Measurements from ENCODE around the gene TAPBPL.
A peak's percentile ranks its signal among the peaks of the same experiment; 100 is the strongest.
"Not testable (repeated sequence)": the region's sequence is repeated elsewhere in the genome, so short reads cannot be mapped to it uniquely, and the experiment has no call there.

Gene TAPBPL, protein sequence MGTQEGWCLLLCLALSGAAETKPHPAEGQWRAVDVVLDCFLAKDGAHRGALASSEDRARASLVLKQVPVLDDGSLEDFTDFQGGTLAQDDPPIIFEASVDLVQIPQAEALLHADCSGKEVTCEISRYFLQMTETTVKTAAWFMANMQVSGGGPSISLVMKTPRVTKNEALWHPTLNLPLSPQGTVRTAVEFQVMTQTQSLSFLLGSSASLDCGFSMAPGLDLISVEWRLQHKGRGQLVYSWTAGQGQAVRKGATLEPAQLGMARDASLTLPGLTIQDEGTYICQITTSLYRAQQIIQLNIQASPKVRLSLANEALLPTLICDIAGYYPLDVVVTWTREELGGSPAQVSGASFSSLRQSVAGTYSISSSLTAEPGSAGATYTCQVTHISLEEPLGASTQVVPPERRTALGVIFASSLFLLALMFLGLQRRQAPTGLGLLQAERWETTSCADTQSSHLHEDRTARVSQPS

GRCh38 chr12:6451348-6452244 is at the start of gene TAPBPL:
Gene TAPBPL, plus strand, starts transcription at chr12:6452042. Its CDS starts 207 bp downstream, at chr12:6452249.
- peak; percentile 78 for DNase-seq (ENCODE audit: low read depth)

DNA sequence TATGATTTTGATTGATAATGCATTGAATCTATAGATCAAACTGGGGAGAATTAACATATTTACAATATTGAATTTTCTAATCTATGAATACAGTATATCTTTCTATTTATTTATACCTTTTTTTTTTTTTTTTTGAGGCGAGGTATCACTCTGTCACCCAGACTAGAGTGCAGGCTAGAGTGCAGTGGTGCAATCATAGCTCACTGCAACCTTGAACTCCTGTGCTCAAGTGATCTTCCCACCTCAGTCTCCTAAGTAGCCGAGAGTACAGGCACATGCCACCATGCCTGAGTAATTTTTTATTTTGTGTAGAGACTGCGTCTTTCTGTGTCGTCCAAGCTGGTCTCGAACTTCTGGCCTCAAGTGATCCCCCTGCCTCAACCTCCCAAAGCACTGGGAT is 47.5 kb upstream of the TAPBPL start:
- no peak for DNase-seq (ENCODE audit: low read depth)

GRCh38 chr12:6405963-6406362 is 45.9 kb upstream of the TAPBPL start:
- DNase-seq (ENCODE audit: low read depth) = no peak

GRCh38 chr12:6407236-6407954 is 44.4 kb upstream of the TAPBPL start:
- no peak for DNase-seq (ENCODE audit: low read depth)

GRCh38 chr12:6416596-6416995 is 35.2 kb upstream of the TAPBPL start:
- no peak for DNase-seq (ENCODE audit: low read depth)

GRCh38 chr12:6418796-6419195 is 33.0 kb upstream of the TAPBPL start:
- DNase-seq (ENCODE audit: low read depth) = no peak

GRCh38 chr12:6420364-6420763 is 31.5 kb upstream of the TAPBPL start:
- no peak for DNase-seq (ENCODE audit: low read depth)

DNA sequence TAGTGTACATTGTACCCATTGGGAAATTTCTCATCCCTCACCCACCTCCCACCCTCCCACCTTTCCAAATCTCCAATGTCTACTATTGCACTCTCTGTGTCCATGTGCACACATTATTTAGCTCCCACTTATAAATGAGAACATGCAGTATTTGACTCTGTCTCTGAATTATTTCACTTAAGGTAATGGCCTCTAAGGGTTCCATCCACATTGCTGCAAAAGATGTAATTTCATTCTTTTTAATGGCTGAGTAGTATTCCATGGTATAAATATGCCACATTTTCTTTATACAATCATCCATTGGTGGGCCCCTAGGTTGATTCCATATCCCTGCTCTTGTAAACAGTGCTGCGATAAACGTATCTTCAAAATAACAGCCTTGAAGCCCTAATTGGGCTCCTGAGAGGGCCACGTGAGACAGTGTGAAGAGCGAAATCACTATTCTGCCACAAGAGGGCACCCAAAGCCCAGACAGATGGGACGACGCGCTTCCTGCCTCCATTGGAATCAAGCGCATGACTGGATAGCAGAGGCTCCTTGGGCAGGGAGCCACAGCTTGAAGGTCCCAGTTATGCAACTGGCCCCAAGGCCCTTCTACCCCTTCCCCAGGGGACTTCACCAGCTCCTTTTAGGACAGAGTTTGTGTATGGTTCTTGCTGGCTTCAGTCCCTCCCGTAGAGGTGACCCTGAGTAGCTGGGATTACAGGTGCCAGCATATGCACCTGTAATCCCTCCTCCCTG is 28.4 kb upstream of the TAPBPL start:
- peak; percentile 89 for DNase-seq (ENCODE audit: low read depth)

DNA sequence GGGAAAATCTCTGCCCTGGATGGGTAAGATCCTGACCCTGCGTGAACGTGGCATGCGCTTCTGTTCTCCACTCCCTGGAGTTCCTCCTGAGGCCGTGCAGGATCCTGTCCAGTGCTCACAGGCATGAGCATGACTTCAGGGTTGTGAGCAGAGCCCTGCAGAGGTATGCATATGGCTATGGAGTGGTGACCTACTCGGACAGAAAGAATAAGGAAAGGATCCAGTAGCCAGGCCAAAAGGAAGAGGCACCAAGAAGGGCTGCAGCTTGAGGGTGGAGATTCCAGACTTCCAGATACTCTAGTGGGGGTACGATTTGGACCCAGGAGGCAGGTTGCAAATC is 27.9 kb upstream of the TAPBPL start:
- no peak for DNase-seq (ENCODE audit: low read depth)

- DNase-seq (ENCODE audit: low read depth) = no peak
These were observed 27.0 kb upstream of the TAPBPL start for GRCh38 chr12:6424866-6425265.

- DNase-seq (ENCODE audit: low read depth) = no peak
These were observed 26.0 kb upstream of the TAPBPL start for GRCh38 chr12:6425590-6426531.

DNA sequence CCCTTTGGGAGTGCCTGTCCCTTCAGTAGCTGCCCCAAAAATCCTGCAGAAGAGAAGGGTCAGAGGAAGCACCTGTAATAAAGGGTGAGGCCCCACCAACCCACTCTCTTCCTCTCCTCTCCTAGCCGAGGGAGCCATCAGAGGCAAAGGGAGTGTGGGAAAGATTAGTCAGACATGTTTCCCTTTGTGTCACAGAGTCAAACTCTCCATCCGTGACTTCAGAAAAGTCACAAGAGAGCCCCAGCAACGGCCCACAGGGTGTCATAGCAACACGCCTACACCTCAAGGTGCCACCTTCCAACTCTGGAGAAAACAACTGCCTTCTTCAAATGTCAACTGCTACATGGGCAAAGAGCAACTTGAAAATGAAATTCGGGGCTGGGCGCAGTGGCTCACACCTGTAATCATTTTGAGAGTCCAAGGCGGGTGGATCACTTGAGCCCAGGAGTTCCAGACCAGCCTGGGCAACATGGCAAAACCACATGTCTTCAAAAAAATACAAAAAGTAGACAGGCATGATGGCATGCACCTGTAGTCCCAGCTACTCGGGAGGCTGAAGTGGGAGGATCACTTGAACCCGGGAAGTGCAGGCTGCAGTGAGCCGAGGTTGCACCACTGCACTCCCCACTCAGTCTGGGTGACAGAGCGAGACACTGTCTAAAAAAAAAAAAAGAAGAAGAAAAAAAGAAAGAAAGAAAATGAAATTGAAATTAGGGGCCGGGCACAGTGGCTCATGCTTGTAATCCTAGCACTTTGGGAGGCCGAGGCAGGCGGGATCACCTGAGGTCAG is 24.8 kb upstream of the TAPBPL start:
- no peak for DNase-seq (ENCODE audit: low read depth)

- DNase-seq (ENCODE audit: low read depth) = not testable (repeated sequence)
These were observed 24.0 kb upstream of the TAPBPL start for GRCh38 chr12:6427796-6428195.

DNA sequence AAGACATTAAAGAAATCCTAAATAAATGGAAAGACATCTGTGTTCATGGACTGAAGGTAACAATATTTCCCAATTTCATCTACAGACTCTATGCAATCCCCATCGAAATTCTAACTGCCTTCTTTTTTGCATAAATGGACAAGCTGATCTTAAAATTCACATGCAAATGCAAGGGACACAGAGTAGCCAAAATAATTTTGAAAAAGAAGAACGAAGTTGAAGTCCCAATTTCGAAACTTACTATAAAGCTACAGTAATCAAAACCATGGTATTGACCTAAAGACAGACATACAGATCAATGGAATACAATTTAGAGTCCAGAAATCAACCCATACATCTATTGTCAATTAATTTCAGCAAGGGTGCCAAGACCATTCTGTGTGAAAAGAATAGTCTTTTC is 23.5 kb upstream of the TAPBPL start:
- DNase-seq (ENCODE audit: low read depth) = no peak

DNA sequence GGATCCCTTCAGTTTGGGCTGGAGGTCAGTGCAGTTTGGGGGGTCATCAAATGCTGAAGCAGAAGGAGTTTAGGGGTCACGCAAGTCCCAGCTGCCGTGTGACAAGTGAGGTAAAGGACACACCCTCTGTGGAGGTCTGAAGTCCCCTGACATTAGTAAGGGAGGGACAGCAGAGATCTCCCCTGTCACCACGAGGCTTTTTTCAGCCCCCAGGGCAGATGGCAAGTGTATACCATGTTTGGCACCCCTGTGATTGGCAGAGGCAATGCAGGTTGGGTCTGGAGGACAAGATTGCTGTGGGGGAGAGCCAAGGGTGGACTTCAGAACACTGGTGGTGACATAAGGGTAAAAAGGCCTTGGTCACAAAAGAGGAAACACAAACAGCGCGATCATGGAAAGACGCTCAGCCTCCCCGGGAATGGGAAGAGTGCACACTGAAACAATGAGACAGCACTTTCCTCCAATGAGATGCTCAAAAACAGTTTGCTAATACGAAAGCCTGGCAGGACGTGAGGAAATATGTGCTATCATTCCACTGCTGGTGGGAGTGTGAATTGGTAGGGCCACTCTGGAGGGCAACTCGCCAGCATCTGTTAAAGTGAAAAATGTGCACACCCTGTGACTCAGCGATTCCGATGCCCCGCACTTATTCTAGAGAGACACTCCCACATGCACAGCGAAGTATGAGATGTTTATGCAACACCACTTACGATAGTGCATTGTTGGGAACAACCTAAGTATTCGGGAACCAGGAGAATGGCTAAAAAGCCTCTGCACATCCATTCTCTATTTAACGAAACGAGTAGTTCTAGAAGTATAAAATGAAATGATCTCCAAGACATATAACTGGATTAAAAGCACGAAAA is 21.5 kb upstream of the TAPBPL start:
- DNase-seq (ENCODE audit: low read depth) = peak; percentile 94

GRCh38 chr12:6432991-6433390 is 18.9 kb upstream of the TAPBPL start:
- DNase-seq (ENCODE audit: low read depth) = no peak

- no peak for DNase-seq (ENCODE audit: low read depth)
These were observed 17.4 kb upstream of the TAPBPL start for GRCh38 chr12:6434205-6435140.
